ENCODE measurements around the gene U2SURP.
A peak's percentile ranks its signal among the peaks of the same experiment; 100 is the strongest.

Gene U2SURP

DNA sequence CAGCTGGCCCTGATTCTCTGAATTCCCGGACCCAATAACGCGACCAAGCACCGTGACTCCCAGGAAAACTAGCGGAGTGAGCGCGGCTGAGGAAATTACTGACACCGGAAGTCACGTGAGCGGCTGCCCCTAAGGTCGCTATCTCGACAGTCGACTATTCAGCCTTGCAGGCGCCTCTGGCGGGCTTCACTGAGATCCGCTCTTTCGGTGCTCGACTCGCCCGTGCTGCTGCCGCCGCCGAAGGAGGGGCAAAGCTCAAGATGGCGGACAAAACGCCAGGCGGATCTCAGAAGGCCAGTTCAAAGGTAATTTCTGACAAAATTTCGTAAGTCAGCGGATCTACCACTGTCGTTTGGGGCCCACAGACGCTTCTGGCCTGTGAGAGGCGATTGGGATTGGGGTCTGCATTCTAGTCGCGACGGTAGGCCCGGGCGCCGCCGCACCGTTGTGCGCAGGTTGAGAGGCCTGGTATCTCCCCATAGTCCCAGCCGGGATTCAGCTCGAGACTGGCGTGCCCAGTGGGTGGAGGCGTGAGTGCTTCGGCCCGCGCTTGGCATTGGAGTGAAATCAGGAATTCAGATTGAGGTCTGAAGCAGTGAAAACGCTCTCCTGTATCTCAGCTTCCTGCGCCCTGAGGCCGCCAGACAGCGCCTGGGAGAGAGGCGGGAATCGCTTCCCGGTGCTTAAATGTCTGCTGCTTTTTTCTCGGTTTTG, at the start of gene U2SURP:
Gene U2SURP (plus strand): TSS at position 202 of the 714 bp plus-strand sequence. CDS start 59 bp downstream, at position 261.
- DNase-seq (ENCODE audit: low spot score) = peak; percentile 98

DNA sequence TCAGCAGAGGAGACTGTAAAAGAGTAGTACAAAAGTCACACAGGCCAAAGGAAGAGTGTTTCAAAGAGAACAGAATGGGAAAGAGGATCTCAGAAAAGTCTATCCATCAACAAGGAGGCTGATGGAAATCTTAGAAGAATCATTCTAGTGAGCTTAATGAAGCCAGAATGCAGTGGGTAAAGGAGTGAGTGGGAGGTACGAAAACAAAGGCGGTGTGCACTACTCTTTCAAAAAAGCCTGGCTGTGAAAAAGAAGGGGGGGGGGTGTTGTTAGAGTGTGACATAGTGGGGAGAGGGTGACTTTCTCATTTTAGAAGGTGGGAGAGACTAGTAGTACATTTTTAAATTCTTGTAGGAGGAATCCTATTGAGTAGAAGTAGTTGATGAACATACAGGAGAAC, 49.6 kb upstream of the U2SURP start:
- no peak for DNase-seq (ENCODE audit: low spot score)

DNA sequence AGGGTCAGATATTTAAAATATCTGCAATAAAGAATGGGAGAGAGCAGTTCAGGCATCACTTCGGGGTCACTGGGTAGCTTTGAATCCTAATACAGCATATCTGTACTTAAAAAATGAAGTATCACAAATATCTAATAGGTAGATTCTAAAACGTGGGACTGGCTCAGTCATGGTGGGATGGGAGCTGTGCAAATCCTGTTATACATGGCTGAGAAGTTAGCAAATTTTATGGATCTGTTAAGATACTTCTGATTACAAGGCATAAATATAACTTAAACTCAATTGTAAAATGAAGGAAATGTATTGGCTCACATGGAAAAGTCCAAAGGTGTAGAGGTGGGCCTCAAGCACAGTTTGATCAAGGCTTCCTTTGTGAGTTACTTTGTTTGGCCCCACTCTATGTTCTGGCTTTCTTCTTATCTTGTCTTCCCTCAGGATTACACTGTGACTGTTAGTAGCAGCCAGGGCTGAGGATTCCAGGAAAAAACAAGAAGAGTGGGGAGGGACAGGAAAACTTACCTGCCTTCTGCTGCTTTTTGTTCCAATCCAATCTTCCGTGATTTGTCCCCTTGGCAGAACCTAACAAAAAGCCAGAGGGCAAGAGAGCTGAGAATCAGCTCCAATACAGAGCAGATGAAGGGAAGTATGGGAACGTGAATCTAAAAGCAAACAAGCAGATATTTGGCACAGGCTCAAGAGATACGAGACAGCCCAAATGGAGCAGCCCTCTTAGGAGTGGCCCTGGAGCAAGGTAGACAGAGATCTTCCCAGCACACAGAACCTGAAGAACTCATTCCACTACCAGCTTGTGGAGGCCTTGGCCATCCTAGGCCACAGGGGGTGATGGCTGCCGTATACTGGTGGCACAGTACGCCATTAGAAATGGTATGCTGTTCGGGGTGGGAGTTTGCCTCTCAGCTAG, 48.8 kb upstream of the U2SURP start:
- no peak for DNase-seq (ENCODE audit: low spot score)

DNA sequence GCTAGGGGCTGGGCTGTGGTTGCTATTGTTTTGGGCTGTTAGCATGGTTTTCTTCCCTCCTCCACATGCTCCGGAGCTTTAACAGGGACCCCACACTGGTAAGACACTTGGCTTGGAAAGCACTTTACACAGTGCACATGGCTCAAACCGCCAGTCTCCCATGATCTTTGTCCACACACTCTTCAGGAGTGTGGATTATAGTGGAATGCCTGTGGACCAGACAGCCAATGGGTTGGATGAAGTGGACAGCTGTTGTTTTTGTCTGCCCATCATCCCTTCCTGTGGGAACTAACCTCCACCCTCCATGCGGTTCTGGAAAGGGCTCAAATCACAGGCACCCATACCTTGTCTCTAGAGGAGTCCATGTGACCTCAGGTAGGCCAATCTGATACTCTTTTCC, 47.9 kb upstream of the U2SURP start:
- no peak for DNase-seq (ENCODE audit: low spot score)

DNA sequence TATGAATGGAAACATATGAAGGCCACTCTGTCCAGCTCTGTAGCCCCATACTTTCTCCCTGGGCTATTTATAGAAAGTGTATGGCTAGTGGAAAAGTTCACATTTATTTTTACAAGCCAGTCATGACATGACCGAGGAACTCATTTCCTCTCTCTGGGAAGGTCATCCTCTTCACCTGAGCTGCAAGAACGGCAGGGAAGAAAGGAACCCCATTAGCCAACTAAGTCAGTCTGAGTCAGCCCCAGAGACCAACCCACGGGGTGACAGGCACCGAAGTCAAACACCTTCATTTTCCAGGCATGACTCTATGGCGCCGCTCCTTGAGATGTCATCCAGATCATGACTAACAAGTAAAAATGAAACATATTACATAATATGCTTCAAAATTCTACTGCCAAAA, 42.7 kb upstream of the U2SURP start:
- DNase-seq (ENCODE audit: low spot score) = peak; percentile 67

DNA sequence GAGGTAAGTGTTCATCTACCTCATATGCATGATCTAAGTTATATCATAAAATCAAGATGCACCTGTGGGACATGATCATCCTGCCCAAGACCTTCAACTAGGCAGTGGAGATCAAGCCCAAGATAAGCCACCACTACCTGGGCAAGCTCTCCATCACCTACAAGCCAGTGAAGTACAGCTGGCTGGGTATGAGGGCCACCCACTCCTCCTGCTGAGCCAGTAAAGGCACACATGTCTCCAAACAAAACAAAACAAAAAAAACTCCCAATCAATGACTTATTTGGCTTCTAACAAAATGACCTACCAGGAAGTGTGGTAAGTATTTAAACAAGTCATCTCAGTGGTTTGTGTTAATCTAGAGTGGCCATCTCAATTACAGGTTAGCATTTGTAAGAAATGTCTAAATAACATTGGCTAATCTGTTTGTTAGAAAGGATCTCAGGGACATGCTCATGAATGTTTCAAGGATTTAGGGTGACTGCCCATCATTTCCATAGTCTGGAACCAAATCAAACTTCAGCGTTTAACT, 41.0 kb upstream of the U2SURP start:
- no peak for DNase-seq (ENCODE audit: low spot score)

DNA sequence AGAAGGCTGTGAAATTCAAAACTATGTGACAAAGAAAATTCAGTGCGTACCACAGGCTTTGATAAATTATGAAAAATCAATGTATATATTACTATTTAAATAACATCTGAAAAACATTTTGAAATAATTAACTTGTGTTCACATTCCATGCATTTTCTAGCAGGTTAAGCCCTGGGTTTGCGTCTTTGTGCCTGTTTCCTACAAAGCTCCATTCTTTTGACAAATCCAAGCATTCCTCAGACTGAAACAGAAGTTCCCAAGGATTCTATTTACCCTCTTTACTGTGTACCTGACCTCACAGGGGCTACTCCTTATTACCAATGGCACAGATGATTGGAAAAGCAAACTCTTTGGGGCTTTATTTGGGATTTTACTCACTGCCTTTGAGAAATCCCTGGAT, 39.8 kb upstream of the U2SURP start:
- no peak for DNase-seq (ENCODE audit: low spot score)

DNA sequence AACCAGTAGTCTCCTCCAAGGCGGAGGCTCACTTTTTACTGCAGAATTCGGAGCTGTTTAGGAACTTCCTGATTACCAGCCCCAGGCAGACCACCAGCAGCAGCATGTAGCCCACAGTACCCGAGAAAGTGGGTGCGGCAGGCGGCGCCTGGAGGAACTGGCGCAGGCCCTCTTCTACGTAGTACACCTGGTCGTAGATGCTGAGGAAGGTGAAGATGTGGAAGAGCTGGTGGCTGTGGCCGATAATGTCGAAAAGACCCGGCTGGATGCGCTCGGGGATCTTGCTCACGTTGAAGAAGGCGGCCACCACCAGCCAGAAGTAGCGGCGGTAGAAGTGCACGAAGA, 39.2 kb upstream of the U2SURP start:
- DNase-seq (ENCODE audit: low spot score) = no peak

DNA sequence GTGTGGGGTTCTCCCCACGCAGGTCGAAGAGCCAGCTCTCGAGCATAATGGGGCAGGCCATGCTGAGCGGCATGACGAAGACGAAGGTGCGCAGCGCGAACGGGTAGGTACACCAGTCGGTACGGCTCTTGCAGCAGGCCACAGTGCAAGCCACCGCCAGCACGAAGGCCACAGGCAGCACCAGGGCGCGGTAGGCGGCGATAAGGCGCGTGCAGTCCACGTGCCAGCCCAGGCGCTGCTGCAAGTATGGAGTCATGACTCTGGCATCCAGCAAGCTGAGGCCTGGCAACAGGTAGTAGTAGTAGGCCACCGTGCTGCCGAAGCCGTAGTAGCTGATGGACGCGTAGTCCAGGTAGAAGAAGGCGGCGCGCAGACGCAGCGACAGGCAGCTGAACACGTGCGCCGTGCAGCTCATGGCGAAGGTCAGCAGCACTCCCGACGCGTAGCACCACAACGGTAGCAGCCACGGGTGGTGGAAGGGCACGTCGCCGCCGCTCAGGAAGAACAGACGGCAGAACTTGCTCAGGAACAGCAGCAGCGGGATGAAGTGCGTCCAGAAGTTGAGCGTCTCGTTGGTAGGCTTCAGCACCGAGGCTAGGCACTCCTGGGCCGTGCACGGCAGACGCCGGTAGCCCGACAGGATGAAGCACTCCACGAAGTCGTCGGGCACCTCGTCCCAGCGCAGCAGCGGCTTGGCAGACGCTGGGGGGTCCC, 38.7 kb upstream of the U2SURP start:
- no peak for DNase-seq (ENCODE audit: low spot score)

DNA sequence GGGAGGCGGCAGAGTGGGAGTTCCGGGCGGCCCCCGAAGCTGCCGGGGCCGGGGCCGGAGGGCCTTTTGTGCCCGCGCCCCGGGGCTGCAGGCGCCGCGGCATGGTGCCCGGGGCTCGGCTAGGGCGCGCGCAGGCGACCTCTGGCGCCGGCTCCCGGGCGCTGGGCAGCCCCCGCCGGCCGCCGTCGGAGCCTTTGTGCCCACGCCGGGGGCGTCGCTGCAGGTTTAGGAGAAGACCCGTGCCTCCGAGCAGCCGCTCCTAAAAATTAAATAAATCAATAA, 38.2 kb upstream of the U2SURP start:
- no peak for DNase-seq (ENCODE audit: low spot score)

DNA sequence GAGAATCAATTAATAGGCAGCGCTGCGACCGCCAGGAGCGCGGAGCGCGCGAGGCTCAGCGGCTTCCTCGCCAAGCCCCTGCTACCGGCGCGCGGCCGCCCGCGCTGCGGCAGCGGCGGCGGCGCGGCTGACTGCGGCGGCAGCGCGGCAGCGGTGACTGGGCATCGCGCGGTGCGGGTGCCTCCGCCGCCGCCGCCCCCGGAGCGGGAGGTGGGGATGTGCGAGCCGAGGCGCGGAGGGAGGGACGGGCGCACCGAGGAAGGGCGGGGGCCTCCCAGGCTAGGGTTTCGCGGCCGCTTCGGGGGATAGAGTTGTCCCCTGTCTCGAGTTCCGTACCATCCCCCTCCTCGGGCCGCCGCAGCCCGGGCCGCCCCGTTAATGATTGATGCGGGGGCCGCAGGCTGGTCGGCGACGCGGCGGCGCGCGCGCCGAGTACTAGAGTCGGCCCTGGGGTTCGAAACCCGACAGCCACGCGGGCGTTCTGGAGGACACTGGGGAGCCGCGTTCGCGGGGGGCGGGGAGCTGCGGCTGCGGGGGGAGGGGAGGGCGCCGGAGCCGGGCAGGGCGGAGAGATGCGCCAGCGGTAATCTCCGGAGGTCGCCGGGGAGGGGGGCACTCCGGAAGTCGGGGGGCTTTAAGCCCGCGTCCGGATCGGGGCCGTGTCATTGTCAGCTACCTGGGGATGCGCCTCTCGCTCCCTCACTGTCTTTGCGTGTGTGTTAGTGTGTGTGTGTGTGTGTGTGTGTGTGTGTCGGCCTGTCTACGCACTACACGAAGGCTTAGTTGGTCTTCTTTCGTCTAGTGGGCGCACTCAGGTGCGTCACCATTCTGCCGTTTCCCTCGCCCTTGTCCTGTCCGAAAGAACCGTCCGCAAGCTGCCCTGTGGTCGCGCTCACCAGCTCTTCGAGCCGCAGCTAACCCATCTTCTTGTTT, 37.6 kb upstream of the U2SURP start, which contains the start of gene PAQR9:
Gene PAQR9 (minus strand): TSS at position 159 of the 933 bp plus-strand sequence. CDS start 338 bp downstream, outside the sequence.
- peak; percentile 12 for DNase-seq (ENCODE audit: low spot score)

DNA sequence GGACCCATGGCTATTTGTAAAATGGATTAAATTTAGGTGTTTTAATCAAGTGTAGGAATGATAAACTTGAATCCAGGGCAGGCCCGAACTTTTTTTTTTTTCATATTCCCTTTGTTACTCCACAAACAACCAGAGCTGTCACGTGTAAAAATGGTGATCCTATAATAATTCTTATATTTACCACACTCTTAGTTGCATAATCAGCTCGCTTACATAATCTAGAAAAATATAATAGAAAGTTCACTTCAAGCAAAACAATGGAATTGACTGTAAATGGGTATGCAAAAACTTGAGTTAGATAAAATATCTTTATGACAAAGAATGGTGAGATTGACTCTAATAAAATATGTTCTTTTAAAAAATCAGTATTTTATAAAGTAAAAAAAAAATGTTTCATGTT, 35.8 kb upstream of the U2SURP start:
- no peak for DNase-seq (ENCODE audit: low spot score)

DNA sequence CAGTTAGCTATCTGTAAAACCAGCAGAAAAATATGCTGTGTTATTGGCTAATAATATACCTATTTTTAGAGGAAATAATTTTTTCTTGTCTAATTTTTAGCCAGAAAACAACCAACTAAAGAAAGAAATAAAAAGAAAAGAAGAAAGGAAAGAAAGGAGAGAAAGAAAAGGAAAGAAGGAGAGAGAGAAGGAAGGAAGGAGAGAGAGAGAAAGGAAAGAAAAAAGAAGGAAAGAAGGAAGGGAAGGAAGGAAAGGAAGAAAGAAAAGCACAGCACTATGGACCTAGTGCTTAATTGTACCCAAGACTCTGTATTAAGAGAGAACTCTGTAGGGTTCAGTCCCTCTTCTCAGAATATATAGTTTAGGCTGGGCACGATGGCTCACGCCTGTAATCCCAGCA, 34.6 kb upstream of the U2SURP start:
- DNase-seq (ENCODE audit: low spot score) = no peak

DNA sequence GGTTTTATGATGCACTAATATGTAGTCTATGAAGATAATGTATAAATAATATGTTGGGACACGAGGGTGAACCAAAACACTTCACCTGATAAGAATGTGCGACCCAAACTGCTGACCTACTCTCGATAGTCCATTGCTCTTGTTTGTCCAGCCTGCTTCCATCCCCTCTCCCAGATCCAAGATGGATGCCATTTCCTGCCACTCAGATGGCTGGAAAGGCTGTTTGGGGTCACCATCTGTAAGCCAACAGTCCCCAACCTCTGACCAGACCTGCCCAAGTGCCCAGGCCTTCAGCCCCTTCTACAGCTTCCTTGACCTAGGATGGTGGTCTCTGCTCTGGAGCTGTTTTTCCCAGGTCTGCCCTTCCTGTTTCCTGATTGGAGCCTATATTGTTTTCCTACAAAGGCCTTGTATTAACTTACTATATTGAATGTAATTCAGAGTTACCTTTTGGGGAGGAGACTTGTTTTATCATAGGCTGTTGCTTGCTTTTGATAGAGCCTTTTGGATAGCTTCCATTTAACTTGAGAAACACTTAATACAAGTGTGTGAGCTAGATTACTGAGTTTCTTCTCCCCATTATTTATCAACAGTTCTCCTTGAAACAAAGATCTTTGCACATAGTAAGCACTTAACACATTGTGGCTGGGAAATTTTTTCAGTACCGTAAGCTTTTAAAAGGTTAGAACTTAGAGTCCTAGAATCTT, 32.9 kb upstream of the U2SURP start:
- no peak for DNase-seq (ENCODE audit: low spot score)

DNA sequence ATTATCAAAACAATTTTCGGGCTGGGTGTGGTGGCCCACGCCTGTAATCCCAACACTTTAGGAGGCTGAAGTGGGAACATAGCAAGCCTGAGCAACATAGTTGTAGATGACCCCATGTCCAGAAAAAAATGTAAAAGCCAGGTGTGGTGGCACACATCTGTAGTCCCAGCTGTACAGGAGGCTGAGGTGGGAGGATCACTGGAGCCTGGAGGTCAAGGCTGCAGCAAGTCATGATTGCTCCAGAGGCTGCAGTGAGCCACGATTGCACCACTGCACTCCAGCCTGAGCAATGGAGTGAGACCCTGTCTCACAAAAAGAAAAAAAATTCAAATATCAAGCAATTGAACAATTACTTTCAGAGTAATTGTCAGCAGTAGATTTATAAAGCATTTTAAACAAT, 29.9 kb upstream of the U2SURP start:
- no peak for DNase-seq (ENCODE audit: low spot score)

DNA sequence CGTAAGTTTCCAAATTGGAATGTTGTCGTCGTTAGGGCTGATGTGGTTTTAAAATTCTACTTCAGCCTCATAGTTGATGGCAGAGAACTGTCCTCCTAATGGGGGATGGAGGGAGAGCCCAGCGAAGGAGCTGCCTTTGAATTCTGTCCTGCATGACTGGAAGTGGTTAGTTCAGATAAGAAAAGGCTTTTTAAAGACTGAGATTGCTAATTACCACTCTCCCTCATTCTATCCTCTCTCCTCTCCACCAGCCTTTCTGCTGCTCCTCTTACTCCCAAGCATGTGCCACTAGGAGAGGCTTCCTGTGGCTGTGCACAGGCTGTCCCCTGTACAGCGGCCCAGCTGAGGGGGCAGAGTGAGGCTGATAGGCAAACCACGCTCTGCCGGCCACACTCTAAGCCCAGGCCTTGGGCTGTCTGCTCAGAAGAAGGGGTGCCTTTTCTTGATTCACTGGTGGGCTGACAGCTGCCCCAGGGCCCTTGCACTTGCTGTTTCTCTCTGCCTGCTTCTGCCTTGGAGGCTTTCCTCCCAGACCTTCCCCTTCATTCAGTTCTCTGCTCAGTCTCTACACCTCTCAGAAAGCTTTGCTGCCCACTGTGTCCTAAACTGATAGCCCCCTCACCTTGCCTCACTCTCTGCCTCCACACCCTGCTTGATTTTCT, 29.1 kb upstream of the U2SURP start:
- no peak for DNase-seq (ENCODE audit: low spot score)

DNA sequence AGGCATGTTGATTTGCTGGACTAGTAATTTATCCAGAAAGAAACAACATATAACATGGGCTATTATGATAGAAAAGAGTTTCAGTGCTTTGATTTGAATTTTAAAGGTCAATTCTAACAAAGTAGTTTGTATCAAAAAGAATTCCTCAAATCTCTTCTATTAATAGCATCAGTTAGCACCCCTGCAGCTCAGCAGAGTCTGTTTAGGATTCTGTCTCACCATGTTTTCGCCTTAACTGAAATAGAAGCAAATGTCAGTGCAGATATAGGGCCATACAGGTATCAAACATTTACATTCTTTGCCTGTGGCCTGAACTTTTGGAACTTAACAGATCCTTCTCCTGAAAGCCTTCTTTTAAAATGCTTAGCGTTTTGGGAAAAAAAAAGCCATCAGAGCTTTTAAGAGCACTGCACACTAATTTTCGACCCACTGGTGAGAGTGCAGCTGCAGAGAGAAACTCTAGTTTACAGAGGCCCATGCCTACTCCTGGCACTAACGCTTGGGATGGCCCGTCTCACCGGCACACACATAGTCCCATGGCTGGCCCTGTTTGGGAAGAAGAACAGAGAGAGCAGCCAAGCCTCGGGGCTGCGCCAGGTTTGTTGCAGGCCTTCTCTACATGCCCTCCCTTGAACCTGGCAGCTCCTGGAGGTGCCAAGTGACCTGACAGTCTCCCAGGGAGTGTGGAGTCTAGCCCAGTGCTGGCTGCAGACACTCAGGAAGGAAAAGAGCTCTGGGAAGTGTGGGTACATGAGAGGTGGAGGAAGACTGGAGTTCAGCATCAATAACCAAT, 28.0 kb upstream of the U2SURP start:
- DNase-seq (ENCODE audit: low spot score) = peak; percentile 14

DNA sequence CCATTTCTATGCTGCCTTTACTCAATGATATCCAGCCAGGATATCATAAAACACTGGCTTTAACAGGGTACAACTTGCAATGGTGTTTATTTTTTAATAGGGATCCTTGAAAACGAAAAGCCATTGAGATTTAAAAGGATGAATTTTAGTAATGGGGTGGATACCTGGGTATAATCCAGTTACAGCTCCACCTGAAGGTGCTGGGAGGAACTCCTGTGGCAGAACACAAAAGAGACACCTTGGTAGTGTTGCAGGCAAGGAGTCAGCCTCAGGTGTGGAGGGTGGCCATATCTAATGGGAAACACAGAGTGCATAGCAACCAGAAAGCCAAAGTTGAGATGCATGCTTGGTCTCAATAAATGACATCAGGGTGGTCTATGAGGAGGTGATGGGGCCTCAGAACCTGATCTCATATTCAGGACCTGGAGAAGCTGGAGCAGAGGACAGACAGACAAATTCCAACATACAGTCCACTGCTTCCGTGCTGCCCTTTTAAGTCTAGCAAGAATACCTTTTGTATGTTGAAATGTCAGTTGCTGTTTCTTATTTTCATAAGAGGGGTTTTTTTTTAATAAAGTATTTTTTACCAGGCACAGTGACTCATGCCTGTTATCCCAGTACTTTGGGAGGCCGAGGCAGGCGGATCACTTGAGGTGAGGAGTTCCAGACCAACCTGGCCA, 25.9 kb upstream of the U2SURP start:
- no peak for DNase-seq (ENCODE audit: low spot score)

Data from putamen (tissue), 1 donor.